Neural cell (in vitro differentiated cells): ENCODE measurements around the gene FOSL2.

ENCODE experiments used
- EZH2 ChIP-seq: fragments of 200-600, 300-800 bp; shearing (Covaris generic), sonication (generic); IDR thresholded peaks from 2 replicates; pipeline ENCODE4 v1.6.1; 2014; ENCODE audit warnings: antibody characterized with exemption, low read length, borderline replicate concordance, mild to moderate bottlenecking; ENCODE audit not compliant: insufficient read depth, poor library complexity, severe bottlenecking
- MXI1 ChIP-seq: fragments of 450-650 bp; conservative IDR thresholded peaks from 2 replicates; pipeline ENCODE4 v1.6.1; 2014; ENCODE audit warnings: antibody characterized with exemption, mild to moderate bottlenecking; ENCODE audit not compliant: poor library complexity, severe bottlenecking
- POLR2AphosphoS5 ChIP-seq: IDR thresholded peaks from 2 replicates; pipeline ENCODE4 v1.6.1; 2012
- RAD21 ChIP-seq: fragments of 450-650 bp; conservative IDR thresholded peaks from 2 replicates; pipeline ENCODE4 v1.6.1; 2014; ENCODE audit warnings: antibody characterized with exemption, mild to moderate bottlenecking, moderate library complexity
- SMC3 ChIP-seq: fragments of 450-650 bp; conservative IDR thresholded peaks from 2 replicates; pipeline ENCODE4 v1.6.1; 2014; ENCODE audit warnings: antibody characterized with exemption, mild to moderate bottlenecking, moderate library complexity; ENCODE audit not compliant: poor library complexity
- TAF1 ChIP-seq: IDR thresholded peaks from 2 replicates; pipeline ENCODE4 v1.6.1; 2012; ENCODE audit warnings: low read depth
- TF ChIP-seq, protein P1 (sequence below): fragments of 450-650 bp; IDR thresholded peaks from 2 replicates; pipeline ENCODE4 v1.5.1; 2014; ENCODE audit warnings: antibody characterized with exemption, mild to moderate bottlenecking, moderate library complexity; ENCODE audit not compliant: poor library complexity, severe bottlenecking
- TF ChIP-seq, protein P2 (sequence below): IDR thresholded peaks from 2 replicates; pipeline ENCODE4 v1.6.1; 2012; ENCODE audit warnings: borderline replicate concordance

DNA sequence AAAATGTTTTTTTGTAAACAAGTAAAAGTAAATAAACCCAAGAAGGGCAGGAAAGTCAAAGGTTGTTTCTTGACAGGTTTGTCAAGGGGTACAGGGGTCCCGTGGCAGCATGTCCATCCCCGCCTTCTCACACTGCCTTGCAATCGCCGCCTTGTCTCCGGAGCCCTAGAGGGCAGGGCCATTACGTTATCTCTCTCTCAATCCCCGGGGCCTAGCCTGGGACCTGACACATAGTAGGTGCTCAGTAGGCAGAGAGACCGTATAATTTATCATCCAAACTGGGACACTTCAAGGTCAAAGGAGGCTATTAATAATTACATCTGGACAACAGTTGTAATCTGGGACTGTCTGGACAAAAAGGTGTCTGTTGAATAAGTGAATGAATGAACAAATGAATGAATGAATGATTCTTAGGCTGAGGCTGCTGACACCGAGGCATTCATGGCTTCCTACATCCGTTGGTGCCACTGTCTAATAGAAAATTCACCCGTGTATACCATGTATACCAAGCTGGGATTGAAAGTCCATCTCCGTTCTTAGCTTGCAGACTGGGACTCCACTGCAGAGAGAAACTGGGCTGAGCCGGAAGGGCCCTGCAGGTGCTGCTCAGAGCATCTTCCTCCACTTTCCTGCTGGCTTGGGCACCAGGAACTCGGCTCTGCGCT lies 58.4 kb downstream of the FOSL2 start:
- TF ChIP-seq, protein P1, sequence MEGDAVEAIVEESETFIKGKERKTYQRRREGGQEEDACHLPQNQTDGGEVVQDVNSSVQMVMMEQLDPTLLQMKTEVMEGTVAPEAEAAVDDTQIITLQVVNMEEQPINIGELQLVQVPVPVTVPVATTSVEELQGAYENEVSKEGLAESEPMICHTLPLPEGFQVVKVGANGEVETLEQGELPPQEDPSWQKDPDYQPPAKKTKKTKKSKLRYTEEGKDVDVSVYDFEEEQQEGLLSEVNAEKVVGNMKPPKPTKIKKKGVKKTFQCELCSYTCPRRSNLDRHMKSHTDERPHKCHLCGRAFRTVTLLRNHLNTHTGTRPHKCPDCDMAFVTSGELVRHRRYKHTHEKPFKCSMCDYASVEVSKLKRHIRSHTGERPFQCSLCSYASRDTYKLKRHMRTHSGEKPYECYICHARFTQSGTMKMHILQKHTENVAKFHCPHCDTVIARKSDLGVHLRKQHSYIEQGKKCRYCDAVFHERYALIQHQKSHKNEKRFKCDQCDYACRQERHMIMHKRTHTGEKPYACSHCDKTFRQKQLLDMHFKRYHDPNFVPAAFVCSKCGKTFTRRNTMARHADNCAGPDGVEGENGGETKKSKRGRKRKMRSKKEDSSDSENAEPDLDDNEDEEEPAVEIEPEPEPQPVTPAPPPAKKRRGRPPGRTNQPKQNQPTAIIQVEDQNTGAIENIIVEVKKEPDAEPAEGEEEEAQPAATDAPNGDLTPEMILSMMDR: no peak
- TF ChIP-seq, protein P2, sequence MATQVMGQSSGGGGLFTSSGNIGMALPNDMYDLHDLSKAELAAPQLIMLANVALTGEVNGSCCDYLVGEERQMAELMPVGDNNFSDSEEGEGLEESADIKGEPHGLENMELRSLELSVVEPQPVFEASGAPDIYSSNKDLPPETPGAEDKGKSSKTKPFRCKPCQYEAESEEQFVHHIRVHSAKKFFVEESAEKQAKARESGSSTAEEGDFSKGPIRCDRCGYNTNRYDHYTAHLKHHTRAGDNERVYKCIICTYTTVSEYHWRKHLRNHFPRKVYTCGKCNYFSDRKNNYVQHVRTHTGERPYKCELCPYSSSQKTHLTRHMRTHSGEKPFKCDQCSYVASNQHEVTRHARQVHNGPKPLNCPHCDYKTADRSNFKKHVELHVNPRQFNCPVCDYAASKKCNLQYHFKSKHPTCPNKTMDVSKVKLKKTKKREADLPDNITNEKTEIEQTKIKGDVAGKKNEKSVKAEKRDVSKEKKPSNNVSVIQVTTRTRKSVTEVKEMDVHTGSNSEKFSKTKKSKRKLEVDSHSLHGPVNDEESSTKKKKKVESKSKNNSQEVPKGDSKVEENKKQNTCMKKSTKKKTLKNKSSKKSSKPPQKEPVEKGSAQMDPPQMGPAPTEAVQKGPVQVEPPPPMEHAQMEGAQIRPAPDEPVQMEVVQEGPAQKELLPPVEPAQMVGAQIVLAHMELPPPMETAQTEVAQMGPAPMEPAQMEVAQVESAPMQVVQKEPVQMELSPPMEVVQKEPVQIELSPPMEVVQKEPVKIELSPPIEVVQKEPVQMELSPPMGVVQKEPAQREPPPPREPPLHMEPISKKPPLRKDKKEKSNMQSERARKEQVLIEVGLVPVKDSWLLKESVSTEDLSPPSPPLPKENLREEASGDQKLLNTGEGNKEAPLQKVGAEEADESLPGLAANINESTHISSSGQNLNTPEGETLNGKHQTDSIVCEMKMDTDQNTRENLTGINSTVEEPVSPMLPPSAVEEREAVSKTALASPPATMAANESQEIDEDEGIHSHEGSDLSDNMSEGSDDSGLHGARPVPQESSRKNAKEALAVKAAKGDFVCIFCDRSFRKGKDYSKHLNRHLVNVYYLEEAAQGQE: no peak
- no peak for TF ChIP-seq MXI1
- TF ChIP-seq EZH2: no peak
- no peak for TF ChIP-seq TAF1
- no peak for TF ChIP-seq SMC3
- TF ChIP-seq POLR2AphosphoS5: no peak
- TF ChIP-seq RAD21: no peak
